Measurements from ENCODE around the gene CHCHD6.

CHCHD6 gene

DNA sequence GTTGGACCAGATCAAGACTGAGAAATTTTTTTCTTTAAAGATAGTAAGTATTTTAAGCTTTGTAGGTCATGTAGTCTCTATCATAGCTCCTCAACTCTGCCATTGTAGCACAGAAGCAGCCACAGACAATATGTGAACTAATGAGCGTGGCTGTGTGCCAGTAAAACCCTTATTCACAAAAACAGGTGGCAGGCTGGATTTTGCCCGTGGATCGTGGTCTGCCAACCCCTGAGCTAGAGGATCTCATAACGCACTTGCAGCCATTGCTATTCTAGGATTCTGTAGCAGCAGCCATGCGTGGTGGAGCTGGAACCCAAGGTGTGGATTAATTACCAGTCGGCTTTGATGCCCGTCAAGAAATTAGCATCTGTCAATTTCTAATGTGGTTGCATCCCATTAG is 210.2 kb downstream of the CHCHD6 start:
- Histone ChIP-seq H3K4me3 (ENCODE audit: low read length) (no peak overlapping the region), H3K9me3 (ENCODE audit: insufficient read depth, low read depth, low read length) (no peaks in the 10 kb centered on the region), H3K4me1 (ENCODE audit: insufficient read depth, low read length) (no peaks in the 10 kb centered on the region), H3K27me3 (ENCODE audit: insufficient read depth, low read length) (no peaks in the 10 kb centered on the region), H3K9ac (ENCODE audit: low read depth, low read length) (no peak overlapping the region), H3K27ac (ENCODE audit: low read length) (no peak overlapping the region), H3K36me3 (ENCODE audit: insufficient read depth, low read depth, low read length) (no peaks in the 10 kb centered on the region)

DNA sequence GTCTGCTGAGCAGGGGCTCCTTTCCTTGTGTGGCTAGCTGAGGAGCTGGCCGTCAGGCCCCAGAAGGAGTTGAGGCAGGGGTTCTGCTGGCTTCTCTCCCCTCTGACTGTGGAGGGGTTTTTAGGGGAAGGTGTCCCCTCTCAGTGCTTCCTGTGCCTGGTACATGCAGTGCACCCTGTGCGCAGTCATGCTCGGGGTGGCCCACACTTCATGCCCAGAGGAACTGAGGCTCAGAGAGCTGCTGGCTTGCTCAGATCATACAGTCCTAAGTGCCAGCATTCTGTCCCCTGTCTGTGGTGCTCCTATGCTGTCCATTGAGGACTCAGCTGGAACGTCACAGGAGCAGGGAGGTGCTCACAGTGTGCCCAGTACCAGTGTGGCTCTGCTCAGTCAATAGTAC is 211.0 kb downstream of the CHCHD6 start:
- Histone ChIP-seq H3K27me3 (ENCODE audit: insufficient read depth, low read length) (no peaks in the 10 kb centered on the region), H3K27ac (ENCODE audit: low read length) (no peak overlapping the region), H3K9ac (ENCODE audit: low read depth, low read length) (no peak overlapping the region), H3K36me3 (ENCODE audit: insufficient read depth, low read depth, low read length) (no peaks in the 10 kb centered on the region), H3K4me1 (ENCODE audit: insufficient read depth, low read length) (no peaks in the 10 kb centered on the region), H3K9me3 (ENCODE audit: insufficient read depth, low read depth, low read length) (no peaks in the 10 kb centered on the region; the same call in 1 of the 2 replicates), H3K4me3 (ENCODE audit: low read length) (no peak overlapping the region)

DNA sequence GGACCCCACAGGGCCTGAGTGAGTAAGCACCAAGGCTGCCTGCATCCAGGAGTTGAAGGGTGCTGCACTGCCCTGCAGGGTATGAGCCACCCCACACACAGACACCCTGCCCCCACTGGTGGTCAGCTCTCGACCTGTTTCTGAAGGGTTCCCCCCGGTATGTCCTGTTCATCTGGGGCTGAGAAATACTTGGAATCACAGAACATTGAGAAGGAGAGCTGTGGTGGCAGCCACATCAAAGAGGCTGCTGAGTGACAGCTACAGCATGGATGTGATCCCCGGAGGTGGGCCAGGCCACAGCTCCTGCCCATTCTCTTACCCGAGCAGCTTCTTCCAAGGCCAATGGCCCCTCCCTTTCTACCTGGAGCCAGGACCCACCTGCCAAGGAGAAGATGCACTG is 212.5 kb downstream of the CHCHD6 start:
- Histone ChIP-seq H3K9ac (ENCODE audit: low read depth, low read length) (no peak overlapping the region), H3K27ac (ENCODE audit: low read length) (no peak overlapping the region)

GRCh38 chr3:126917232-126917804 is 213.3 kb downstream of the CHCHD6 start:
- Histone ChIP-seq H3K27me3 (ENCODE audit: insufficient read depth, low read length) (no peaks in the 10 kb centered on the region), H3K4me1 (ENCODE audit: insufficient read depth, low read length) (no peaks in the 10 kb centered on the region), H3K27ac (ENCODE audit: low read length) (no peak overlapping the region), H3K9me3 (ENCODE audit: insufficient read depth, low read depth, low read length) (no peaks in the 10 kb centered on the region; the same call in 1 of the 2 replicates), H3K9ac (ENCODE audit: low read depth, low read length) (no peak overlapping the region), H3K36me3 (ENCODE audit: insufficient read depth, low read depth, low read length) (no peaks in the 10 kb centered on the region), H3K4me3 (ENCODE audit: low read length) (no peak overlapping the region)

More for the DNA sequence above, 212.5 kb downstream of the CHCHD6 start:
- Histone ChIP-seq H3K36me3 (ENCODE audit: insufficient read depth, low read depth, low read length) (no peaks in the 10 kb centered on the region), H3K4me3 (ENCODE audit: low read length) (no peak overlapping the region), H3K4me1 (ENCODE audit: insufficient read depth, low read length) (no peaks in the 10 kb centered on the region), H3K27me3 (ENCODE audit: insufficient read depth, low read length) (no peaks in the 10 kb centered on the region), H3K9me3 (ENCODE audit: insufficient read depth, low read depth, low read length) (no peaks in the 10 kb centered on the region; the same call in 1 of the 2 replicates)

DNA sequence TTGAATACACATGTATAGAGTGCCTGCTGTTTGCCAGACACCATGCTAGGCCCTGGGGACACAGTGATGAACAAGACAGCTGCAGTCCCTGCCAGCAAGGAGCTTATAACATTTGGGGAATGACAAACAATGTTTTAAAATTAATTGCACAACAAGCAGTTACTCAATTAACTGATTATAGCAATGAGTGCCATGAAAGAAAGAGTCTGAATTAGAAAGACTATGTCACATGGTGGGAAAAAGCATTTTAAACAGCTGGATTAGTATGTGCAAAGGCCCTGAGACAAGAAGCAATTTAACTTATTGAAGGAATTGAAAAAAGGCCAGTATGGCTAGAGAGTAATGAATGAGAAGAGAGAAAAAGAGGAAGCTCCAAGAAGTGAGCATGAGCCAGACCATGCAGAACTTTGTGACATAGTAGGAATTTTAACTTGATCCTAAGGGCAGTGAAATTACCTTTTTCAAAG is 214.3 kb downstream of the CHCHD6 start:
- no peaks in the 10 kb centered on the region for H3K4me1 ChIP-seq (ENCODE audit: insufficient read depth, low read length)
- no peaks in the 10 kb centered on the region; the same call in 1 of the 2 replicates for H3K9me3 ChIP-seq (ENCODE audit: insufficient read depth, low read depth, low read length)
- no peak overlapping the region for H3K27ac ChIP-seq (ENCODE audit: low read length)
- H3K27me3 ChIP-seq (ENCODE audit: insufficient read depth, low read length): no peaks in the 10 kb centered on the region
- H3K4me3 ChIP-seq (ENCODE audit: low read length): no peak overlapping the region
- H3K36me3 ChIP-seq (ENCODE audit: insufficient read depth, low read depth, low read length): no peaks in the 10 kb centered on the region
- no peak overlapping the region for H3K9ac ChIP-seq (ENCODE audit: low read depth, low read length)

DNA sequence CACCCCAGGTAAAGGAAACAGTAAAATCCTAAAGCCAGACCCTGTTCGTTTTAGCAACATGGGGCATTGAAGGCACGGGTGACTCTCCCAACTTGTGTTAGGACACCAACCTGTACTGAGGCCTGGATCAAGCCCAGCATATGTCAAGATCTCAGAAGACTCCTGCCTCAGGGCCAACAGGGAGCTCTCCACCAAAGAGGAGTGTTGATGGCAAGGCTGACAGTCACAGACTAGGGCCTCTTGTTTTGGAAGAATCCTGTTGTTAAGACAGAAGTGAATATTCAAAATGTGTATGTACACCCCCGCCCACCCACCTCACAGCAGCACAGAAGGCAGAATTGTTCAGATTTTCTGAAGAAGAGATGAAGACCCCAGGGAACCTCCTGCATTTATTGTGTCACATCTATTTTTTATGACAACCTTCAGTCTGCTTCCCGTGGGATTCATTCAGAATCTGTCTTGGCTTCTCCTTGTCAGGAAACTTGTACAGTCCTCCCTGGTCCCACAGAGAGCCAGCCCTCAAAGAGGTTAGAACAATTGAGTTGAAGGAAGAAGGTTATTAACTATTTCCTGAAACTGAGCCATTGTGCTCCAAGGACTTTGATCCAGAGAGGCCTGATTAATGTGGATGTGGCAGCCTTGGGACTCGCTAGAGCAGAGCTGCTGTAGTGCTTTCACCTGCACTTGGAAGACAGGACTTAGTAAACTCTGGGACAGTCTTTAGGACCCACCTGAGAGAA is 217.2 kb downstream of the CHCHD6 start:
- Histone ChIP-seq H3K36me3 (ENCODE audit: insufficient read depth, low read depth, low read length) (no peaks in the 10 kb centered on the region), H3K4me1 (ENCODE audit: insufficient read depth, low read length) (no peaks in the 10 kb centered on the region), H3K27ac (ENCODE audit: low read length) (no peak overlapping the region), H3K4me3 (ENCODE audit: low read length) (no peak overlapping the region), H3K9ac (ENCODE audit: low read depth, low read length) (no peak overlapping the region), H3K9me3 (ENCODE audit: insufficient read depth, low read depth, low read length) (no peaks in the 10 kb centered on the region; the same call in 1 of the 2 replicates), H3K27me3 (ENCODE audit: insufficient read depth, low read length) (no peaks in the 10 kb centered on the region)

DNA sequence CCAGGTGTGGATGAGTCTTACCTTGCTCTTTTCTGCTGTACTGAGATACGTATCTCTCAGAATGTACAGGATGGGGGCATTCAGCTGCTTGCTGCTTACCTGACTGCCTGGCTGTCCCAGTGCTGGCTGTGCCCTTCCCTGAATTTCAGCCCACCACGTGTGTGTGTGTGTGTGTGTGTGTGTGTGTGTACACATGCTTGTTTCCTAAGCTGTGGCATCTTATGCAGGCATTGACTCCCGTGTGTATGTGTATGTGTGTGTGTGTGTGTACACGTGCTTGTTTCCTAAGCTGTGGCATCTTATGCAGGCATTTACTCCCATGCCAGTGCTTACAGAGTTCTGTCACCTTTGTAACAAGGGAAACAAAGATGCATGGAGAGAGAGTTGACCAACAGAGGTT is 218.4 kb downstream of the CHCHD6 start:
- Histone ChIP-seq H3K4me3 (ENCODE audit: low read length) (no peak overlapping the region), H3K27me3 (ENCODE audit: insufficient read depth, low read length) (no peaks in the 10 kb centered on the region), H3K36me3 (ENCODE audit: insufficient read depth, low read depth, low read length) (no peaks in the 10 kb centered on the region), H3K9ac (ENCODE audit: low read depth, low read length) (no peak overlapping the region), H3K27ac (ENCODE audit: low read length) (no peak overlapping the region), H3K9me3 (ENCODE audit: insufficient read depth, low read depth, low read length) (no peaks in the 10 kb centered on the region; the same call in 1 of the 2 replicates), H3K4me1 (ENCODE audit: insufficient read depth, low read length) (no peaks in the 10 kb centered on the region)

DNA sequence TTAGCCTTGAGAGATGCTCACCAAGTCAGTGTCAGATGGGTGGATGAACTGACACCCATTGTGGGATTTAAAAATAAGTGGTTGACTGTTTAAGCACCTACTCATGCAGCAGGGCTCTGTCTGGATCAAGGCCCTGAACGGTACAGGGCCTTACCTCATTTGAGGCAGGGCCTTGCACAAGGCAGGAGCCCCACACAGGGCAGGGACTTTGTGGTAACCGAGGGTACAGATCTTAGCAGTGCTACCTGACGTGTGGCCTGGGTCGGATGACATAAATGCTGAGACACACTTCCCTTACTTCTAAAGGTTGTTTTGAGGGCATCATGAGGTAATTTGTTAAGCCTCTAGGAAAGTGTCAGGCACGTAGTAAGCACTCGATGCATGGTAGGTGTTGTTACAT is 219.4 kb downstream of the CHCHD6 start:
- Histone ChIP-seq H3K9ac (ENCODE audit: low read depth, low read length) (no peak overlapping the region), H3K9me3 (ENCODE audit: insufficient read depth, low read depth, low read length) (no peaks in the 10 kb centered on the region; the same call in 1 of the 2 replicates), H3K4me1 (ENCODE audit: insufficient read depth, low read length) (no peaks in the 10 kb centered on the region), H3K36me3 (ENCODE audit: insufficient read depth, low read depth, low read length) (no peaks in the 10 kb centered on the region), H3K27me3 (ENCODE audit: insufficient read depth, low read length) (no peaks in the 10 kb centered on the region), H3K27ac (ENCODE audit: low read length) (no peak overlapping the region), H3K4me3 (ENCODE audit: low read length) (no peak overlapping the region)

GRCh38 chr3:126923895-126924294 is 219.9 kb downstream of the CHCHD6 start:
- H3K27me3 ChIP-seq (ENCODE audit: insufficient read depth, low read length): no peaks in the 10 kb centered on the region
- H3K4me3 ChIP-seq (ENCODE audit: low read length): no peak overlapping the region

GRCh38 chr3:126924458-126924857 is 220.4 kb downstream of the CHCHD6 start:
- Histone ChIP-seq H3K9ac (ENCODE audit: low read depth, low read length) (no peak overlapping the region), H3K4me3 (ENCODE audit: low read length) (no peak overlapping the region), H3K27me3 (ENCODE audit: insufficient read depth, low read length) (no peaks in the 10 kb centered on the region), H3K27ac (ENCODE audit: low read length) (no peak overlapping the region), H3K36me3 (ENCODE audit: insufficient read depth, low read depth, low read length) (no peaks in the 10 kb centered on the region), H3K9me3 (ENCODE audit: insufficient read depth, low read depth, low read length) (no peaks in the 10 kb centered on the region; the same call in 1 of the 2 replicates), H3K4me1 (ENCODE audit: insufficient read depth, low read length) (no peaks in the 10 kb centered on the region)

More at GRCh38 chr3:126923895-126924294, 219.9 kb downstream of the CHCHD6 start:
- Histone ChIP-seq H3K9me3 (ENCODE audit: insufficient read depth, low read depth, low read length) (no peaks in the 10 kb centered on the region; the same call in 1 of the 2 replicates), H3K4me1 (ENCODE audit: insufficient read depth, low read length) (no peaks in the 10 kb centered on the region), H3K36me3 (ENCODE audit: insufficient read depth, low read depth, low read length) (no peaks in the 10 kb centered on the region), H3K9ac (ENCODE audit: low read depth, low read length) (no peak overlapping the region), H3K27ac (ENCODE audit: low read length) (no peak overlapping the region)

DNA sequence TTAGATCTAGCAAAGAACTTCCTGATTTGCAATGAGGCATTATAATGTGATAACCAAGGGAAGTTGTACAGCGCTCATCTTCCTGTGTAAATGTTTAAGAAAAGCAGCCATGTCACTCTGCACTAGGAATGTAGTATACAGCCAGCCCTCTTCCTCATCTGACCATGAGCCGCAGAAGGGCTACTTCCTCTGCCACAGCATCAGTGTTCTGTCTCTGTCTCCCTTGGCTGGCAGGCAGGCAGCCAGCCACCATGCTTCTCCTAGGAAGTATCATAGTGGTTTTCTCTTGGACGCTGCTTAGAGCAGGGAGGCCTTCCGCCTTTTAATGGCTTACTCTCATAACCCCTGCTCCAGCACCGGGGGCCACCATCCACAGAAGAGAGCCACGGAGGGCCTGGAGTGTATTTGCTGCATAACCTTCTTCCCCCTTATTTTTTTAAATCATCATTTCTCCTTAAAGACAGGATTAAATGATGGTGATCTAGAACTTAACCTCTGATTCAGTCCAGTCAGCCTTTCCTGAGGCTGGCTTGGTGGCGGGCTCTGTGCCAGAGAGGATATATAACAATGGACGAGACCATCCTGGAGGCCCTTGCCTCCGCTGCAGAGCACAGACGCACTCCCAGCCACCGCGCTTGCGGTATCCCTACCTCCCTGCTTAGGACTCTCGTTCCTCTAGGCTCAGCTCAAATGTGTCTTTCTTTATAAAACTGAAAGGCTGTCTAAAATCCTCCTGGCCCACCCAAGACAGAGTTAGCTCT is 221.6 kb downstream of the CHCHD6 start:
- Histone ChIP-seq H3K36me3 (ENCODE audit: insufficient read depth, low read depth, low read length) (no peaks in the 10 kb centered on the region), H3K4me1 (ENCODE audit: insufficient read depth, low read length) (no peaks in the 10 kb centered on the region), H3K9me3 (ENCODE audit: insufficient read depth, low read depth, low read length) (no peaks in the 10 kb centered on the region), H3K27me3 (ENCODE audit: insufficient read depth, low read length) (no peaks in the 10 kb centered on the region), H3K27ac (ENCODE audit: low read length) (no peak overlapping the region), H3K9ac (ENCODE audit: low read depth, low read length) (no peak overlapping the region), H3K4me3 (ENCODE audit: low read length) (no peak overlapping the region)
